ENCODE data around the gene C12orf42.

DNA sequence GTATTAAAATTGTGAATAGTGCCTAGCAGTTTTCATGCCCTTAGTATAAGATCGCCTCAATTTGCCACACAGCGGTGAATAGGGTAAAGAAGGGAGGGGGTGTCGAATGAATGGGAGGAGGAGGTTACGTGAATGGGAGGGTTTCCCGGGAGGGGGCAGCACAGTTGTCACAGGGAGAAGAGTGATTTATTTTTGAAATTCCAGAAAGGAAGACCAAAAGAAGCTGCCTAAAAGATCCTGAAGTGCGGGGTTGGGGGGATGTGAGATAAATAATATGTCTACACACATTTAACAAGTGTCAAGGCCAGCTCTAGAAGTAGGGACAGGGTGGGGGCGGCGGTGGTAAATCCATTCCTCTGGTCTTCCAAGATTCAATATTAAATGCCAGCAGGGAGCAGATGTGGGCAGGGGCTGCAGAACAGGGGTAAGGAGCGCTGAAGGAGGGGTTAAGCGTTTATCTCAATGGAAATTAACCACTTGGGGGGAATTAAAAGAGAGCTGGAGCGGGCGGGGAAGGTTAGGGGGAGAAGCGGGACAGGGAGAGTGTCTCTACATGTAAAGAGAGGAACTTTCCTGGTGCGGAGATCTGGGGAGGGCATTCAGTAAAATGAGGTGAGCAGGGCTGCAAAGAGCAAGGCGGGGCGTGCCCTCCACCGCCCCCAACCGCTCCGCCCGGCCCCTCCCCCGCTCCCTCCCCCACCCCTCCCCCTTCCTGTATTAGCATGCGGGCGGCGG lies 867 bp downstream of the C12orf42 start:
- TF ChIP-seq, protein P1, sequence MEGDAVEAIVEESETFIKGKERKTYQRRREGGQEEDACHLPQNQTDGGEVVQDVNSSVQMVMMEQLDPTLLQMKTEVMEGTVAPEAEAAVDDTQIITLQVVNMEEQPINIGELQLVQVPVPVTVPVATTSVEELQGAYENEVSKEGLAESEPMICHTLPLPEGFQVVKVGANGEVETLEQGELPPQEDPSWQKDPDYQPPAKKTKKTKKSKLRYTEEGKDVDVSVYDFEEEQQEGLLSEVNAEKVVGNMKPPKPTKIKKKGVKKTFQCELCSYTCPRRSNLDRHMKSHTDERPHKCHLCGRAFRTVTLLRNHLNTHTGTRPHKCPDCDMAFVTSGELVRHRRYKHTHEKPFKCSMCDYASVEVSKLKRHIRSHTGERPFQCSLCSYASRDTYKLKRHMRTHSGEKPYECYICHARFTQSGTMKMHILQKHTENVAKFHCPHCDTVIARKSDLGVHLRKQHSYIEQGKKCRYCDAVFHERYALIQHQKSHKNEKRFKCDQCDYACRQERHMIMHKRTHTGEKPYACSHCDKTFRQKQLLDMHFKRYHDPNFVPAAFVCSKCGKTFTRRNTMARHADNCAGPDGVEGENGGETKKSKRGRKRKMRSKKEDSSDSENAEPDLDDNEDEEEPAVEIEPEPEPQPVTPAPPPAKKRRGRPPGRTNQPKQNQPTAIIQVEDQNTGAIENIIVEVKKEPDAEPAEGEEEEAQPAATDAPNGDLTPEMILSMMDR (IDR thresholded peaks at IDR 0.05; ENCODE audit: insufficient read depth, low read length): no peak
- no peak for TF ChIP-seq POLR2AphosphoS5 (IDR thresholded peaks at IDR 0.05; ENCODE audit: low read depth)
- TF ChIP-seq, protein P2, sequence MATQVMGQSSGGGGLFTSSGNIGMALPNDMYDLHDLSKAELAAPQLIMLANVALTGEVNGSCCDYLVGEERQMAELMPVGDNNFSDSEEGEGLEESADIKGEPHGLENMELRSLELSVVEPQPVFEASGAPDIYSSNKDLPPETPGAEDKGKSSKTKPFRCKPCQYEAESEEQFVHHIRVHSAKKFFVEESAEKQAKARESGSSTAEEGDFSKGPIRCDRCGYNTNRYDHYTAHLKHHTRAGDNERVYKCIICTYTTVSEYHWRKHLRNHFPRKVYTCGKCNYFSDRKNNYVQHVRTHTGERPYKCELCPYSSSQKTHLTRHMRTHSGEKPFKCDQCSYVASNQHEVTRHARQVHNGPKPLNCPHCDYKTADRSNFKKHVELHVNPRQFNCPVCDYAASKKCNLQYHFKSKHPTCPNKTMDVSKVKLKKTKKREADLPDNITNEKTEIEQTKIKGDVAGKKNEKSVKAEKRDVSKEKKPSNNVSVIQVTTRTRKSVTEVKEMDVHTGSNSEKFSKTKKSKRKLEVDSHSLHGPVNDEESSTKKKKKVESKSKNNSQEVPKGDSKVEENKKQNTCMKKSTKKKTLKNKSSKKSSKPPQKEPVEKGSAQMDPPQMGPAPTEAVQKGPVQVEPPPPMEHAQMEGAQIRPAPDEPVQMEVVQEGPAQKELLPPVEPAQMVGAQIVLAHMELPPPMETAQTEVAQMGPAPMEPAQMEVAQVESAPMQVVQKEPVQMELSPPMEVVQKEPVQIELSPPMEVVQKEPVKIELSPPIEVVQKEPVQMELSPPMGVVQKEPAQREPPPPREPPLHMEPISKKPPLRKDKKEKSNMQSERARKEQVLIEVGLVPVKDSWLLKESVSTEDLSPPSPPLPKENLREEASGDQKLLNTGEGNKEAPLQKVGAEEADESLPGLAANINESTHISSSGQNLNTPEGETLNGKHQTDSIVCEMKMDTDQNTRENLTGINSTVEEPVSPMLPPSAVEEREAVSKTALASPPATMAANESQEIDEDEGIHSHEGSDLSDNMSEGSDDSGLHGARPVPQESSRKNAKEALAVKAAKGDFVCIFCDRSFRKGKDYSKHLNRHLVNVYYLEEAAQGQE (IDR thresholded peaks at IDR 0.05; ENCODE audit: insufficient replicate concordance, low read depth): no peak
- no peak for TF ChIP-seq SPI1 (IDR thresholded peaks at IDR 0.05; ENCODE audit: borderline replicate concordance, low read depth)
- TF ChIP-seq GABPA (IDR thresholded peaks at IDR 0.05; ENCODE audit: low read depth): no peak
